Hematopoietic multipotent progenitor cell (in vitro differentiated cells): ENCODE measurements around the gene DIP2A. TPM values are rescaled to one million over a fixed set of nuclear protein-coding genes. Genes with fewer than 3 reads are reported as not detected.
"Not testable (repeated sequence)": the region's sequence is repeated elsewhere in the genome, so short reads cannot be mapped to it uniquely, and the experiment has no call there.

Source experiments
- DNase-seq, 3 donors: peaks; one replicate each; pipeline ENCODE4 v3.0.0-alpha.2; 2011 to 2015; ENCODE audit warnings: low read depth in 2 of 3, low spot score in 2 of 3
- total RNA-seq: library from RNA; depleted of rRNA; stranded (reverse); fragments of >200 nt; gene quantifications from one replicate; pipeline ENCODE4 v1.2.3, GENCODE V29; 2012

The DIP2A gene
- total RNA-seq, 1 donor: 61.7 TPM

- not testable (repeated sequence) for DNase-seq
These were observed 120.7 kb downstream of the DIP2A start for GRCh38 chr21:46579394-46579793.

DNA sequence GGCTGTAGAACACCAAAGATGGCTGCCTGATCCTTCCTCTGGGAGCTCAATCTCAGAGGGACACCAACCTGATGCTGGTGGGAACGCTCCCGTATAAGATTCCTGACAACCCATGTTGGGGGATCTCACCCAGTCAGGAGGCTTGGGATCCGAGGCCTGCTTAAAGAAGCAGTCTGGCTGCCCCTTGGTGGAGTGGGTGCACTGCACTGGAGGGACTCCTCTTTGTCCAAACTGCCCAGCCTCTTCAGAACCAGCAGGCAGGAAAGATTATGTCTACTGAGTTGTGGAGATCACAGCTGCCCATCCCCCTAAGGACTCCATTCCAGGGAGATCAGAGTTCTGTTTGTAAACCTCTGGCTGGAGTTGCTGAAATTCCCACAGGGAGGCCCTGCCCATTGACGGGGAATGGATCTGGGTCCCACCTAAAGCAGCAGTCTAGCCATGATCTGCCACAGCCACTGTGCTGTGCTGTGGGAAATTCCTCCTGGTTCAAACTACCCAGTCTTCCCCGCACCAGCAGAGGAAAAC is 123.2 kb downstream of the DIP2A start:
- DNase-seq: no peak

DNA sequence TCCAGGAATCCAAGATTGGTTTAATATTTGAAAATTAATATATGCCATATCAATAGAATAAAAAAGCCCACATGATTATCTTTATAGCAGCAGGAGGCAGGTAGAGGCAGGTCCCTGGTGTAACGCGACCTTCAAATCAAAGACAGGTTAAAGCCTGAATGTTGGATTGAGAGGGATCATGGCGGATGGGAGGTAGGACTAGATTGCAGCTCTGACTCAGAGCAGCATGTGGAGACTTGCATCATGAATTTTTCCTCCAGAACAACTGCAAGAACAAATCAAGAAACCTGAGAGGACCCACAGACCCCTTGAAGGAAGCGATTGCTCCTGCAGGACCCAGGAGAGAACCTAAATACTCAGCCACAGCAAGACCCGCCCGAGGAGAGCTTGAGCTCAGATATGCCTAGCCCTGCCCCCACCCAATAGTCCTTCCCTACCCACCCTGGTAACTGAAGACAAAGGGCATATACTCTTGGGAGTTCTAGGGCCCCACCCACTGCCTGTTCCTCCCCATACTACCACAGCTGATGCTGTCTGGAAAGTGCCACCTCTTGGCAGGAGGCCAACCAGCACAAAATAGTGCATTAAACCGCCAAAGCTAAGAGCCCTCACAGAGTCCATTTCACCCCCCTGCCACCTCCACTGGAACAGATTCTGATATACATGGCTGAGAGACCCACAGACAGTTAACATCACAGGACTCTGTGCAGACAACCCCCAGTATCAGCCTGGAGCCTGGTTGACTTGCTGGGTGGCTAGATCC is 126.7 kb downstream of the DIP2A start:
- no peak for DNase-seq

- DNase-seq: no peak
These were observed 135.6 kb downstream of the DIP2A start for GRCh38 chr21:46594276-46594675.

DNA sequence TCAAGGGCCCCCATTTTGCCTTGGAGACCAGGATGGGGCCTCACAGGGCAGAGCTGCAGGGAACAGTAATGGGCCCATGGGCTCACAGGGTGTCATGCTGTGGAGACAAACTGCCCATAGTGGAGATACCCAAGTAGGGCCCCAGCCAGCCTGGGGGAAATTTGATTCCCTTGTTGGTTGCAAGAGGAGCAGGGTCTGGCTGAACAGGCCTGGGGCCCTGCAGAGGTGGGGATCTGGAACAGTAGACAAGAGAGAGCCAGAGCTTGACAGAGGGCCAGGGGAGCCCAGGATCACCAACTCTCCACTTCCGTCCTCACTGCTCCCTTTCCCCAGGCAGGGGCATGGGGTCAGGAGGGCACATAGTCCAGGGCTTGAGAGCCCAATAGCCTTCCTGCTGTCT is 137.5 kb downstream of the DIP2A start:
- no peak for DNase-seq

GRCh38 chr21:46597031-46597430 is 138.3 kb downstream of the DIP2A start:
- no peak for DNase-seq

GRCh38 chr21:46597896-46598343 is 139.2 kb downstream of the DIP2A start:
- DNase-seq: no peak

DNA sequence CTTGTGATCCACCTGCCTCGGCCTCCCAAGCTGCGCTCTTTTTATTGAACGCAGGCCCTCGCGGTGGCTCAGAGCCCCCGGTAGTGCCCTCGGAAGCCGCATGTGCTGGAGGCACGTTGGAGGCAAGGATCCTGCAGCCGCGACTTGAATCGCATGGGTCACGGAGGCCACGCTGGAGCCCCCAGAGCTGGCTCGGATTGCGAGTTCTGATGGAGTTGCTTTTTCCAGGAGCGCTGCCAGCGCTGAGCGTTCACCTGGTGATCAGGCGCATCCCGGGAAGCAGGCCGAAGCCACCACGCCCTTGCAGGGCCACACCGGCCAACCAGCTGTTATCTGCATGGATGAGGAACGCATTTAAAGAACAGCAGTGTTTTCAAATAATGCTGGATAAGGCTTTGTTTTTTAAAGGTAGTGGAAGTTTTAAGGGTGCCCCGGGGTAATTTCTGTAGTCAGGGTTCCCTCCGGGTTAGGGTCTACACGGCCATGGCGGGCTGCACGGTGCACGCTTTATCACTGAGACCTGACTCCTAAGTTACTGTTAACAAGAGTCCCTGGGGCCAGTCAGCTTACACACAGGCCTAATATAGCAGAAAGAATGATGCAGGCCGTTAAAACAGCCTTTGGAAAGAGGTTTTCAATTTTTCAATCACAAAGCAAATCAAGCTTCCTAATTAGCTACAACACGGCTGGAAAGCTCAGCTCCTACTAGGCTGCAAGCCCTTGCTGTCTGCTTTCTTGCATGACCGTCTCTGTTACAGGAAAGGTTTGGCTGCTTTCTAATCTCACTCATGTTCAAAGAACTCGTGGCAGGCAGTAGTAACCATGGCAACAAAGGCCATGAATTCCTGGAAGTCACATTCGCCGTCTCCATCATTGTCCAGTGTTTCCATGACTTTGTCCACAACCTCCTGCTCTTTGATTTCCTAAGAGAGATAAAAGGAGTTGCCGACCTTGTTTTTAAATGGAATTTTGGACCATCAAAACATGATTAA is 140.2 kb downstream of the DIP2A start:
- no peak for DNase-seq

DNA sequence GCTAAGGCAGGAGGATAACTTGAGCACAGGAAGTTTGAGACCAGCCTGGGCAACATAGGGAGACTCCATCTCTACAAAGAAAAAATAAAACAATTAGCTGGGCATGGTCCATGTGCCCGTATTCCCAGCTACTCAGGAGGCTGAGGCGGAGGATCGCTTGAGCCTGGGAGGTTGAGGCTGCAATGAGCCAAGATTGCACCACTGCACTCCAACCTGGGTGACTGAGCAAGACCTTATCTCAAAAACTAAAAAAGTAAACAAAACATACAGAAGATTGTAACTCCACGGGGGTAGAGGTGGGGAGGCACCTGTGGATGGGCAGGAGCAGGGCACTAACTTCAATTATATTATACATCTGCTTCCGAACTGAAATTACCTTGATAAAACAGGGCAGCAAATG is 141.6 kb downstream of the DIP2A start:
- no peak for DNase-seq

GRCh38 chr21:46600978-46601377 is 142.3 kb downstream of the DIP2A start:
- DNase-seq: no peak

- no peak for DNase-seq
These were observed 144.5 kb downstream of the DIP2A start for GRCh38 chr21:46603228-46603627.

GRCh38 chr21:46604329-46604974 is 145.8 kb downstream of the DIP2A start:
- DNase-seq: no peak

- peak in 1 of 3 donors; percentile 22 for DNase-seq
These were observed 146.5 kb downstream of the DIP2A start, which contains the start of gene S100B for GRCh38 chr21:46604975-46605766. S100B (minus strand) TSS chr21:46605082; CDS start chr21:46602415, 2,667 bp downstream.

DNA sequence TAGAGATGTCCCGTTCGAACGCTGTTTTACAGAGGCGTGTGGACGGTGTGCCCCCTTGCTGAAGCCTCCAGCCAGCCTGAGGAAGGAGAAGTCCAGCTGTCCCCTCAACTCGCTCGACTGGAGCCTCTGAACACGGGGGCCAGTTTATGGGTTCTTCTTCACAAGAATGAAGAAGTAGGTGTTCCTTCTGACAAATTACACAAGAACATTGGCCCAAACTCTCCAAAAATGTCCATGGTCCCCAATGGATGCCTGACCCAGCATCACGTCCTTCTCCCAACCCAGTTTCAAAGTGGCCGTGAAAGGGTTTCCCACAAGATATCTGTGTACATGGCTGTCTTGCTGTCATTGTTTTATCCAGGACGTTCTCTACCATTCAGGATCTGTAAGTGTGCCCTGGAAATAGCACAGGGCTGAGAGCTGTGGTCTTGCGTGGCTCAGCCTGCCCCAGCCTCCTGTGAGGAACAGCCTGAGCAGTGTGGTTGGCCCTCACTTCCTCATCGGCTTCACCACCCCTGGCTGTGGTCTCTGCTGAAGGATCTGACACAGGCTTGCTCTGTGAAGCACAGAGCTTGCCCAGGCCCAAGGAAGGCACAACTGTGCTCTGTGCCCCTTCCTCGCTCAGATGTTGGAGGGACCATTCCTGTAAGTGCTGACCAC is 147.2 kb downstream of the DIP2A start:
- peak in 2 of 3 donors; percentile 78 to 91 for DNase-seq

- no peak for DNase-seq
These were observed 147.7 kb downstream of the DIP2A start for GRCh38 chr21:46606427-46606813.

- DNase-seq: no peak
These were observed 148.9 kb downstream of the DIP2A start for GRCh38 chr21:46607636-46608035.

DNA sequence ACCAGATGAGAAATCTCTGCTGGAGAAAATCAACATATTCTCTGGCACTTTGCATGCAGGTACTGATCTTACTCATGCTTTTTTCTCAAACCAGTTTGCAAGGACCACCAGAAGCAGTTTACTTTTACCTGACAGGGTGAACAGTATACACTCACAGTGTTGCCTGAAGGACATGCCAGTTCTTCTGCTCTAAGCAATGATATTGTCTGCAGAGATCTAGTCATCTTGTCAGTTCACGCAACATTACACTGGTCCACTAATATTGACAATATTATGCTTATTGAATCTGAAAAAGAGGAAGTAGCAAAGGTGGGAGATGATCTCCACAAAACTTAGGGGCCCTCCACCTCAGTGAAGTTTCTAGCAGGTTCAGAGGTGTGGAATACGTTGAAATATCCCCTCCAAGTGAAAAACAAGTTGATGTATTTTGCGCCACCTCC is 150.0 kb downstream of the DIP2A start:
- no peak for DNase-seq

DNA sequence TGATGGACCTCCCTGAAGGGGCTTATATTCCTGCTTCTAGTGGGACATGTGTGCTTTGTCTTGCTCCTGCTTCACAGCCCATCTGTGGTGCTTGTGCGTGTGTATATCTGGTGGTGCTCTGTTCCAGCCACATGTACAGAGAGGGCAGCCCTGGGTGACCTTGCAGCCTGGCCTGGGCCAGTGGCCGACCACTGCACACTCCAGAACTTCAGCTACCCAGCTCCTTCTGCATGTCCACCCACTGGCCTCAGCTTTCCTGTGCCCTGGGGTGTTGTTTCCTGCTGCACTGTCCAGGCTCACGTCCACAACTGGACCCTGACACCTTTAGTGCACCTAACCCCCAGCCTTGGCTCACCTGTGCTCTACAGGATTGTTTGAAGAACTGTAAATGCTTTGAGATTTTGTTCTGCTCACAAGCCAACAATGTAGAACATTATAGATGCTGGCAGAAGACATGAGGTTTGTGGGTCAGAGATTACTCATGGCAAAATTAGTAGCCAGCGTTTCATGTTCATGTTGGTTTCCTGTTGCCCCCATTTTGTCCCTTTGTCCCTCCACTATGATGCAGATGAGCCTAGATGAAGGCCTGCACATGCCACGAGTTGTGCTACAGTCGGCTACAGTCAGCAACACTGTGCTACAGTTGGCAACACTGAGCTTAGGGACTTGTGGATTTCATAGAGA is 151.5 kb downstream of the DIP2A start:
- DNase-seq: no peak

DNA sequence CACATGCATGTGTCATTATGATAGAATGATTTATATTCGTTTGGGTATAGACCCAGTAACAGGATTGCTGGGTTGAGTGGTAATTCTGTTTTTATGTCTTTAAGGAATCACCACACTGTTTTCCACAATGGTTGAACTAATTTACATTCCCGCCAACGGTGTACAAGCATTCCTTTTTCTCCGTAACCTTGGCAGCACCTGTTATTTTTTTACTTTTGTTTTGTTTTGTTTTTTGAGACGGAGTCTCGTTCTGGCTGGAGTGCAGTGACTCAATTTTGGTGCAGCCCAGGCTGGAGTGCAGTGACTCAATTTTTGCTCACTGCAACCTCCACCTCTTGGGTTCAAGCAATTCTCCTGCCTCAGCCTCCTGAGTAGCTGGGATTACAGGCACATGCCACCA is 154.7 kb downstream of the DIP2A start:
- DNase-seq: no peak
